H7 (cell line): ENCODE data around the gene ALOX5AP. TPM values are rescaled to one million over a fixed set of nuclear protein-coding genes. Genes with fewer than 3 reads are reported as not detected.

ENCODE experiments used
- DNase-seq: peaks from one replicate; pipeline ENCODE4 v3.0.0; 2012
- H3K27me3 ChIP-seq: 2 replicates; pipeline ENCODE4 v1.6.0; 2011; ENCODE audit warnings: mild to moderate bottlenecking, low read length; ENCODE audit not compliant: control insufficient read depth, insufficient read depth
- H3K36me3 ChIP-seq: replicated peaks from 2 replicates; pipeline ENCODE4 v1.5.1; 2011; ENCODE audit warnings: low read length; ENCODE audit not compliant: control insufficient read depth, insufficient read depth
- H3K4me3 ChIP-seq: 2 replicates; pipeline ENCODE4 v1.5.1; 2011; ENCODE audit warnings: low read depth, mild to moderate bottlenecking, control low read depth, low read length, moderate library complexity; ENCODE audit not compliant: insufficient read depth
- total RNA-seq: library from RNA; depleted of rRNA; stranded (reverse); fragments of >200 nt; shearing (Covaris generic); gene quantifications from 2 replicates; pipeline ENCODE4 v1.2.3, GENCODE V29; 2014

Gene ALOX5AP
- total RNA-seq, 1 experiment from 2014 or later = not detected

DNA sequence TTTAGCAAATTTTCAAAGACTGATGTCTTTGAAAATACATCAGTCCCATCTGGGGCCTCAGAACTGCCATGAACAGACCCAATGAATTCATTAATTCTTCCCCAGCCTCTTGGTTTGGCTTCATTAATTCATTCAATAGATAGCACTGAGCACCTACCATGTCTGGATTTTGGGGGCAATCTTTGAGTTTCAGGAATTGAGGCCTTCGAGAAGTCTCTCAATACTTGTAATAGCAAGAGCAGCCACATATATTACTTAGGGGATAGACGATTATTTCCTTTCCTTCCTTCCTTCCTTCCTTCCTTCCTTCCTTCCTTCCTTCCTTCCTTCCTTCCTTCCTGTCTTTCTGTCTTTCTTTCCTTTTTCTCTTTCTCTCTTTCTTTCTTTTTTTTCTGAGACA lies 64.8 kb downstream of the ALOX5AP start:
- no peak for DNase-seq
- Histone ChIP-seq H3K36me3 (no peaks in the 10 kb centered on the region), H3K4me3 (no peak overlapping the region), H3K27me3 (no peaks in the 10 kb centered on the region)

DNA sequence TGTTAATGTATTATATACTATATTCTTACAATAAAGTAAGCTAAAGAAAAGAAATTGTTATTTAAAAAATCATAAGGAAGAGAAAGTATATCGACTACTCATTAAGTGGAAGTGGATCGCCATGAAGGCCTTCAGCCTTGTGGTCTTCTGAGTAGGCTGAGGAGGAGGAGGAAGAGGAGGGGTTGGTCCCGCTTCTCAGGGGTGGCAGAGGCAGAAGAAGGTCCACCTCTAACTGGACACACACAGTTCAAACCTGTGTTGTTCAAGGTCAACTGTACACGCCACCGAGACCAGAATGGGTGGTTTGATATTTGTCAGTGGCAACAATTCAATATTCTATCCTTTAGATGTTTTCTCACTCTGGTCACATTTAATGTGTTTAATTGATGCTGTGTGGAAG lies 67.2 kb downstream of the ALOX5AP start:
- Histone ChIP-seq H3K36me3 (no peaks in the 10 kb centered on the region), H3K27me3 (no peaks in the 10 kb centered on the region), H3K4me3 (no peak overlapping the region)
- DNase-seq = no peak

DNA sequence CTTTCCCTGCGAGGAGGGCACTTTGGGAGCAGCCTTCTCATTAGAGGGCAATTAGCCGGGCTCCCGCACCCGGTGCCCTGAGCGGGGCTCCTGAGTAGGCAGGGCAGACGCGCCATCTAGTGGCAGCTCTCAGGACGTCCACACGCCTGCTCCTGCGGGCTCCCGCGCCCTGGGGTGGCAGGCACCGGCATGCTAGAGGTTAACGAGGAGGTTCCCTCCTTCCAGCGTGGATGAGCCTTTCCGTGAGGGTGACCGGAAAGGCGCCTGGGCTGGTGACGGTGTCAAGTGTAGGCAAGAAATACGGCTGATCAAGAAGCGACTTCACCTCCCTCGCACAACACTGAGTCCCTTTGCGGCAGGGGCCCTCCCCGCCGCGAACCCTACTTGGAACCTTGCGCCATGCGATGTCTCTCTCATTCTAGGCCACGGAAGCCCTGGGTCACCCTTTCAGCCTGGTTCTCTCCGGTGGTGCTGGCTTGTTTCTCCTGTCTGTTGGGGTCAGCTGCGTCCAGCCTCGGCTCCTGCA lies 67.7 kb downstream of the ALOX5AP start:
- H3K4me3 ChIP-seq = peak overlapping the region; percentile 25; the same call in 1 of the 2 replicates
- no peaks in the 10 kb centered on the region for H3K36me3 ChIP-seq
- H3K27me3 ChIP-seq = no peaks in the 10 kb centered on the region
- peak; percentile 91 for DNase-seq

DNA sequence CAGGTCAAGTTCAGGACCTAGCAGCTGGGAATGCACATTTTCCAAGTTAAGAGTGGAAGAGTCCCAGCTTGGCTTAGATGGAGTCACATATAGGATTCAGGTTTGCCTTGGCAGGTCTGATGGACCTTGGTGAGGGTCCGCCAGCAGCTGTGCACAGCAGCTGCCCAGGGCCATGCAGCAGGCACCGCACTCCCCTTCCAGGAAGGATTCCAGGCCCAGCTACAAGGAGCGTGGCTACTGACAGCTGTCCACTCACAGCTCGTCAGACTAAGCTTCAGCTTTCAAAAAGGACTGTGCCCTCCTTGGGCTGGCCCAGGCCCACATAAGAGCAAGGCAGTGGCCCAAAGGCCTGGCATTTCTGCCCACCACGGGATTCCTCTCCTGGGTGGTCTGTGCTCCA lies 68.4 kb downstream of the ALOX5AP start:
- DNase-seq = no peak
- Histone ChIP-seq H3K36me3 (no peaks in the 10 kb centered on the region), H3K27me3 (no peaks in the 10 kb centered on the region), H3K4me3 (no peak overlapping the region)

DNA sequence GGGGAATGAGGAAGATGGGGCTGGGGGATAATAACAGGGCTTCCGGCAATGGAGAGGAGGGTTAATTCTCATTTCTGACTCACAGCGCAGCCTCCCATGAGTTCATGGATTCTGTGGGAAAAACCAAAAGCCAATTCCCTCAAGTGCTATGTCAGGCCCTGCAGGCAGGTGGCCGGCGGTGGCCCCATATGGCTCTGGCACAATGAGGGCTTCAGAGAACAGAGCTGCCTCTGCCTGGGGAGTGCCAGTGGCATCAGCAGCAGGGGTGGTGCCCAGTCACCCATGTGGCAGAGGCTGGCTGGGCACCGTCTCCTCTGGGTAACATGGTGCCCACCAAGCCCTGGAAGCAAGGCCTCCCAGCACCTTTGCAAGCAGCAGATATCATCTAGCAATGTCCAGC lies 69.1 kb downstream of the ALOX5AP start:
- DNase-seq = peak; percentile 51
- H3K27me3 ChIP-seq = no peaks in the 10 kb centered on the region
- no peak overlapping the region for H3K4me3 ChIP-seq
- H3K36me3 ChIP-seq = no peaks in the 10 kb centered on the region

DNA sequence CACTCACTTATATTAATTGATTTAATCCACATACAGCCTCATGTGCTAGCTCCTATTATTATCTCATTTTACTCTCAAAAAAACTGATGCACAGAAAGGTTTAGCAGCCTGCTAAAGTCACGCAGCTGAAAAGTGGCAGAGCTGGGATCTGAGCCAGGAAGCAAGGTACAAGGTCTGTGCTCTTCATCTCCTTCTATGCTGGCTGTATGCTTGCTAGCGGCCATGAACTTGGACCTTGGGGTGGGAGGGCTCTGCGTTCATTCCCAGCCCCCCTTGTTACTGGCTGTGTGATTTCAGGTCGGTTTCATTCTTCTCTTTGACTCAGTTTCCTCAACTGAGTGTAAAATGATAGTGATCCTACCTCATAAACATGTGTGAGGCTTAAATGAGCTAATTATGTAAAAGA lies 69.8 kb downstream of the ALOX5AP start:
- H3K4me3 ChIP-seq = no peak overlapping the region
- H3K27me3 ChIP-seq = no peaks in the 10 kb centered on the region
- no peak for DNase-seq
- no peaks in the 10 kb centered on the region for H3K36me3 ChIP-seq

DNA sequence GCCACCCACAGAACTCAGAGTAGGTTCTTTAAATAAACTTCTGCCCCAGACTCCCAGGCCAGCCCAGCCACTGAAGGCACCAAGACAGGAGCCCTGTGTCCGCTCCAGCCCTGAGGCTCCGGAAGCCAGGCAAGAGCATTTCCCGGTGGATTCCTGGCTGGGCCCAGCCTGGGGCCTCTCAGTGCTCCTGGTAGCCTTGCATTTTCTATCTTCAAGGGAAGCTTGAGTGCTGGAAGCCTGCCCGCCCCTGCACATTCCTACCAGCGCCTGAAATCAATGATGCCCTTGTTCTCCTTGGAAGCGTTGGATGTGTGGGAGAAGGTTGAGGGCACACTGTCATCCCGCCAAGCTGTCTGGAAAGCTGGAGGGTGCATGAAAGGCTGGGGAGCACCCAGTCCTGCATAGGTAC lies 70.3 kb downstream of the ALOX5AP start:
- Histone ChIP-seq H3K27me3 (no peaks in the 10 kb centered on the region), H3K36me3 (no peaks in the 10 kb centered on the region), H3K4me3 (no peak overlapping the region)
- peak; percentile 41 for DNase-seq

DNA sequence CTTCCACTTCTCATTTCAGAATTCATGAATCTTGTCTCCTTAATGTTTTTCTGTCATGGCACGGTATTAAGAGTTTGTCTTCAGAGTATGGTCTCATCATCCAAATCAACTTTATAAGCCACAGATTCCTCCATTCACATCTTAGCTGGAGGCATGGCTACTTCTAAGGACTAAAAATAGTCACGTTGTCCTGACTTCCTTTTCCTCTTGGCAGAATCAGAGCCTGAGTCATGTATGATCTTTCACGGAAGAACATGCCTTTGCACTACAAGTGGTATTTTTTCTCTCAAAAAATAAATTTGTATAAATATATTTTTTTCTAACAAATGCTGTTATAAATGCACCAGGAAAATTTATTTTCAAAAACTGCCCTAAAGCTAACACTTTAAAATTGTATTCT lies 71.4 kb downstream of the ALOX5AP start:
- no peak for DNase-seq
- no peaks in the 10 kb centered on the region for H3K36me3 ChIP-seq
- H3K4me3 ChIP-seq = no peak overlapping the region
- H3K27me3 ChIP-seq = no peaks in the 10 kb centered on the region

DNA sequence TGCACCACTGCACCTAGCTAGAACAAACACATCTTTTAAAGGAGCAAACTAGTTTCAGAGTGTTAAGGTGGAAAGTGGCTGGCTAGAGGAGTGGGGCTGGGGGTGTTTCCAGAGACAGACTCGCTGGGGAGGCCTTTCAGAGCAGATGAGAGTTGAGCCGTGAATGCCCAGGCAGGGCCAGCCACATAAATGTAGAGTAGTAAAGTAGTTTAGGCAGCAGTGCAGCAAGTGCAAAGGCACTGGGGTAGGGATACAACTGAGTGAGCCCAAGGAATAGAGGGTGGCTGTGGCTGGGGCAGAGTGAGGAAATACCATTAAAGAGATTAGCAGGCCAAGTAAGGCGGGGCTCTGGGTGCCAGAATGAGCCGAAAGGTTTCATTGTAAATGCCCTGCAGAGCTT lies 72.0 kb downstream of the ALOX5AP start:
- Histone ChIP-seq H3K4me3 (no peak overlapping the region), H3K27me3 (no peaks in the 10 kb centered on the region), H3K36me3 (no peaks in the 10 kb centered on the region)
- DNase-seq = no peak

DNA sequence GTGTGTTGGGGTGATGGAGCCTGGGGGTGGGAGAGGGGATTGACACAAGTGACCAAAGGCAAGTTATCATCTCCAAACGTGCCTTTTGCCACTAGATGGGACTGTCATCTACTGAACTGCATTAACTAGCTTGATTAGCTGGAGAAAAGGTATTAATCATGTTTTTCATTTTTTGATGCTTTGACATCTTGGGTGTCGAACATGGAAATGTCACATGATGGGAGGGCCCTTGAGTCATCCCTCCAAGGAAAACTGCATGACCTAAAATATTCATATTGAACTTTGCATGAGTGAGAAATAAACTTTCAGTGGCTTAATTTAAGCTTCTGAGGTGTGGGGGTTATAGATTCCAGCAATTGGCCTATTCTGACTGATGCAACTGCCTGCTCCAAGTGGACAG lies 73.3 kb downstream of the ALOX5AP start:
- no peak for DNase-seq
- H3K36me3 ChIP-seq = no peaks in the 10 kb centered on the region
- no peak overlapping the region for H3K4me3 ChIP-seq

DNA sequence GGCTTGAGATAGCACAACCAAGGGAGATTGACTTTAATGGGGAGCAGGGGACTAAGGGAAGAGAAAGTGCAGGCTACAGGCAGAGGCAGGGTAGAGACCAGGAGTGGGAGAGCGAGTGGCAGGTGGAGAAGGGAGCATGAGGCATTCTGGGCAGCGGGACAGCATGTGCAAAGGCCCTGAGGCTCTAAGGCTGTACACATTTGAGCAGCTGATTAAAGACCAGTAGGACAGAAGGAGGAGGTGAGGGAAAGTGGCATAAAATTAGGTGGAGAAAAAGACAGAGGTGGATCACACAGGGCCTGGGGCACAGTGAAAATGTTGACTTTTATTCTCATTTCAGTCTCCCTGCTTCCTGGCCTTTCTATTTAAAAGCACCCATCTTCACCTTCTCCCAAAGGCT lies 74.4 kb downstream of the ALOX5AP start:
- no peaks in the 10 kb centered on the region for H3K36me3 ChIP-seq
- H3K4me3 ChIP-seq = no peak overlapping the region
- no peak for DNase-seq
- no peaks in the 10 kb centered on the region for H3K27me3 ChIP-seq

More for the DNA sequence above, 73.3 kb downstream of the ALOX5AP start:
- no peaks in the 10 kb centered on the region for H3K27me3 ChIP-seq

DNA sequence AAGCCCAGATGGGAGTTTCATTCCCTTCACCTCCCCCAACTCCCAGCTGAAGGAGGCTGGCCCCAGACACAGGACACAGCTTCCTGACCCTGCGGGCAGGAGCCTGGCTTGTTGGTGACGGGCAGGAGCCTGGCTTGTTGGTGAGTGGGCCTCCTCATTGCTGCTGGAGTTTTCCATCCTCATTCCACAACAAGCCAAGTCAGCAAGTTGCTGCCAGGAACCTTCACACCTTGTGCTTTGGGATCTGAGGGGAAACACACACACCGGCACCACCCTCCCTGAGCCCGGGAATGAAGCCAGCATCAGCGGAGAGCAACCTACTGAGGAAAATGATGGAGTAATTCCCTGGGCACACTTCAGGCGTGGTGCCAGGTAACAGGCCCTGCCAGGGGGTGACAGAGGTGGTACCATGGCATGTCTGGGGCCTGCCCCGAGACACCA lies 74.9 kb downstream of the ALOX5AP start:
- no peak for DNase-seq

DNA sequence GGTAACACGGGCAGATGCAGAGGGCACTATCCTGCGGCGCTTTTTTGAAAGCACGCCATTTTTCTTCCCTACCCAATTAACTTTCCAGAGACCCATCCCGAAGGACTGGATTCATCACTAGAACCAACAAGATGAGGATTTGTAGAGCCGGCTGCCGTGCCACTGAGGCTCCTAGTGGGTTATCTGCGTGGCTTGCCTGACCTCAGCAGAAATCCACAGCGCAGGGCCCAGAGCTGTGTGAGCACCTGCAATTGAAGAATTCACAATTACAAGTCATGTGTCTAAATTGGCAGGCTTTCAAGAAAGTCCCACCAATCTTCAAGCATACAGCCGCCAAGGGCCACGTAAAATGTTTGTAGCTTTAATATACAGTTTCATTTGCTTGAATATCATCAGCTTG lies 75.5 kb downstream of the ALOX5AP start:
- no peak overlapping the region for H3K4me3 ChIP-seq
- no peaks in the 10 kb centered on the region for H3K36me3 ChIP-seq
- DNase-seq = no peak
- no peaks in the 10 kb centered on the region for H3K27me3 ChIP-seq

More for the DNA sequence above, 74.9 kb downstream of the ALOX5AP start:
- H3K36me3 ChIP-seq = no peaks in the 10 kb centered on the region
- H3K27me3 ChIP-seq = no peaks in the 10 kb centered on the region
- no peak overlapping the region for H3K4me3 ChIP-seq
